H1 (cell line): ENCODE results near the gene PTPRD. TPM values are rescaled to one million over a fixed set of nuclear protein-coding genes. Genes with fewer than 3 reads are reported as not detected.

ENCODE experiments used
- CTCF ChIA-PET: fragments of 300-600 bp; sonication (Branson Sonifier 250); formaldehyde crosslinking; loops from one replicate; lab custom pipeline; 2021; ENCODE audit not compliant: partially characterized antibody; lab: Charles Lee
- POLR2A ChIA-PET: fragments of 300-600 bp; sonication (Branson Sonifier 250); formaldehyde crosslinking; loops from one replicate; lab custom pipeline; 2021; ENCODE audit warnings: inconsistent platforms; ENCODE audit not compliant: partially characterized antibody; lab: Charles Lee
- DNase-seq, 2 experiments: peaks; one replicate each; pipeline versions ENCODE4 v3.0.0 to v3.0.0-alpha.2; 2010 to 2022; ENCODE audit warnings: low spot score in 2 of 2, low read depth in 1 of 2, mixed read lengths in 1 of 2
- FAIRE-seq: peaks from 2 replicates; lab custom pipeline; 2011; peaks lifted over from hg19 to GRCh38; lab: Jason Lieb, UNC
- H2AFZ ChIP-seq: 2 replicates; pipeline ENCODE4 v1.8.1; 2012; ENCODE audit warnings: low read length, inconsistent platforms
- H2AK5ac ChIP-seq: 2 replicates; pipeline ENCODE4 v1.6.1; 2013; ENCODE audit warnings: low read depth, low read length
- H2BK120ac ChIP-seq: replicated peaks from 2 replicates; pipeline ENCODE3; 2013; ENCODE audit warnings: low read depth, low read length, inconsistent platforms
- H2BK12ac ChIP-seq: 2 replicates; pipeline ENCODE4 v1.6.1; 2013; ENCODE audit warnings: low read depth, low read length
- H2BK15ac ChIP-seq: 2 replicates; pipeline ENCODE4 v1.6.1; 2013; ENCODE audit warnings: low read length
- H2BK20ac ChIP-seq: 2 replicates; pipeline ENCODE4 v1.6.1; 2013; ENCODE audit warnings: low read length
- H2BK5ac ChIP-seq: 2 replicates; pipeline ENCODE4 v1.6.1; 2013; ENCODE audit warnings: low read depth, low read length
- H3K14ac ChIP-seq: 2 replicates; pipeline ENCODE4 v1.6.1; 2013; ENCODE audit warnings: inconsistent platforms; ENCODE audit not compliant: insufficient read length
- H3K18ac ChIP-seq: 2 replicates; pipeline ENCODE4 v1.6.1; 2013; ENCODE audit warnings: low read length; ENCODE audit errors: extremely low read depth
- H3K23ac ChIP-seq: 2 replicates; pipeline ENCODE4 v1.6.1; 2013; ENCODE audit warnings: inconsistent platforms; ENCODE audit not compliant: insufficient read length
- H3K23me2 ChIP-seq: 2 replicates; pipeline ENCODE4 v1.6.1; 2013; ENCODE audit warnings: low read depth, low read length
- H3K27ac ChIP-seq: 2 replicates; pipeline ENCODE4 v1.6.1; 2011; ENCODE audit warnings: low read depth, low read length, inconsistent platforms
- H3K27me3 ChIP-seq, 4 experiments: replicated peaks in 1 of 4; 1 replicate in 1 of 4; 2 replicates in 3 of 4; pipeline versions ENCODE4 v1.6.1 to v1.8.1; 2011 to 2013; ENCODE audit warnings: low read length in 3 of 4, mild to moderate bottlenecking in 3 of 4, inconsistent platforms in 2 of 4, mixed read lengths in 2 of 4, moderate library complexity in 1 of 4; ENCODE audit not compliant: control insufficient read depth in 3 of 4, insufficient read depth in 3 of 4; ENCODE audit errors: extremely low read depth in 1 of 4
- H3K36me3 ChIP-seq, 4 experiments: 2 replicates each; pipeline versions ENCODE4 v1.6.1 to v1.8.1; 2011 to 2013; ENCODE audit warnings: mild to moderate bottlenecking in 4 of 4, low read length in 3 of 4, moderate library complexity in 2 of 4, control low read depth in 1 of 4, inconsistent platforms in 1 of 4; ENCODE audit not compliant: insufficient read depth in 4 of 4, control insufficient read depth in 2 of 4
- H3K4ac ChIP-seq: replicated peaks from 2 replicates; pipeline ENCODE3; 2013; ENCODE audit warnings: low read length, low read depth, mixed read lengths, inconsistent platforms; ENCODE audit not compliant: insufficient read length
- H3K4me1 ChIP-seq, 4 experiments: replicated peaks in 1 of 4; 1 replicate in 1 of 4; 2 replicates in 3 of 4; pipeline versions ENCODE4 v1.6.1 to v1.8.1; 2011 to 2013; ENCODE audit warnings: low read length in 3 of 4, inconsistent platforms in 2 of 4, mixed read lengths in 1 of 4; ENCODE audit not compliant: insufficient read depth in 4 of 4, control insufficient read depth in 3 of 4
- H3K4me2 ChIP-seq, 2 experiments: 2 replicates each; pipeline versions ENCODE4 v1.6.1 to v1.8.1; 2011 to 2013; ENCODE audit warnings: low read depth in 2 of 2, low read length in 2 of 2, control low read depth in 1 of 2, inconsistent platforms in 1 of 2, mild to moderate bottlenecking in 1 of 2; ENCODE audit not compliant: insufficient read depth in 1 of 2
- H3K4me3 ChIP-seq, 4 experiments: fragments of 200-600, 300-600 bp in 1 of 4; sonication (generic), shearing (Covaris generic), sonication (Bioruptor Twin) in 1 of 4; 2 replicates each; pipeline versions ENCODE4 v1.5.1 to v1.8.1; 2011 to 2016; ENCODE audit warnings: low read length in 4 of 4, low read depth in 3 of 4, control low read depth in 2 of 4, inconsistent platforms in 2 of 4, mild to moderate bottlenecking in 2 of 4, mixed read lengths in 1 of 4, moderate library complexity in 1 of 4; ENCODE audit not compliant: insufficient read depth in 2 of 4; ENCODE audit errors: extremely low read depth in 1 of 4
- H3K56ac ChIP-seq: replicated peaks from 2 replicates; pipeline ENCODE3; 2013; ENCODE audit warnings: low read depth, mild to moderate bottlenecking, mixed read lengths, low read length, inconsistent platforms; ENCODE audit not compliant: insufficient read length
- H3K79me1 ChIP-seq: 2 replicates; pipeline ENCODE4 v1.6.1; 2013; ENCODE audit warnings: low read depth, low read length, control low read depth
- H3K79me2 ChIP-seq, 2 experiments: 2 replicates each; pipeline versions ENCODE4 v1.6.1 to v1.8.1; 2012 to 2013; ENCODE audit warnings: low read length in 2 of 2, mild to moderate bottlenecking in 2 of 2, inconsistent platforms in 1 of 2; ENCODE audit not compliant: insufficient read depth in 2 of 2, control insufficient read depth in 1 of 2
- H3K9ac ChIP-seq, 4 experiments: replicated peaks in 1 of 4; 1 replicate in 1 of 4; 2 replicates in 3 of 4; pipeline versions ENCODE4 v1.6.1 to v1.8.1; 2011 to 2013; ENCODE audit warnings: low read depth in 3 of 4, low read length in 3 of 4, control low read depth in 2 of 4, mild to moderate bottlenecking in 2 of 4, moderate library complexity in 2 of 4, inconsistent platforms in 1 of 4; ENCODE audit errors: extremely low read depth in 1 of 4
- H3K9me3 ChIP-seq, 2 experiments: 2 replicates each; pipeline versions ENCODE4 v1.6.1 to v1.8.1; 2012 to 2013; ENCODE audit warnings: mild to moderate bottlenecking in 2 of 2, moderate library complexity in 2 of 2, control low read depth in 1 of 2, inconsistent platforms in 1 of 2, low read depth in 1 of 2, low read length in 1 of 2, mixed read lengths in 1 of 2; ENCODE audit not compliant: insufficient read depth in 2 of 2
- H4K20me1 ChIP-seq, 2 experiments: replicated peaks in 1 of 2; 2 replicates each; pipeline versions ENCODE3 to v1.8.1; 2011 to 2013; ENCODE audit warnings: inconsistent platforms in 2 of 2, low read length in 2 of 2, mild to moderate bottlenecking in 1 of 2; ENCODE audit not compliant: insufficient read depth in 2 of 2, control insufficient read depth in 1 of 2
- H4K5ac ChIP-seq: 2 replicates; pipeline ENCODE4 v1.6.1; 2013; ENCODE audit warnings: low read length, low read depth, mixed read lengths, inconsistent platforms; ENCODE audit not compliant: insufficient read length
- H4K8ac ChIP-seq: 2 replicates; pipeline ENCODE4 v1.8.0; 2013; ENCODE audit warnings: mild to moderate bottlenecking, moderate library complexity, low read length, inconsistent platforms; ENCODE audit not compliant: insufficient read depth; ENCODE audit errors: extremely low read depth
- H4K91ac ChIP-seq: replicated peaks from 2 replicates; pipeline ENCODE3; 2013; ENCODE audit warnings: low read length, mixed read lengths, inconsistent platforms; ENCODE audit not compliant: insufficient read length
- MAX ChIP-seq: IDR thresholded peaks from 2 replicates; pipeline ENCODE4 v1.6.1; 2012; ENCODE audit warnings: inconsistent platforms
- WGBS, 2 experiments: shearing (Covaris generic) in 1 of 2; methylation state at CpG; one replicate each; pipeline versions ENCODE4 v1.1.6 to v1.1.7; 2013 to 2015; ENCODE audit warnings: low lambda C conversion rate in 2 of 2, mixed read lengths in 2 of 2, inconsistent platforms in 1 of 2, low coverage in 1 of 2, missing lambda C conversion rate in 1 of 2; ENCODE audit not compliant: insufficient replicate concordance in 2 of 2, insufficient coverage in 1 of 2, insufficient read length in 1 of 2; ENCODE audit errors: extremely low coverage in 1 of 2, missing lambda C conversion rate in 1 of 2; 5-methylcytosine and 5-hydroxymethylcytosine counted together
- polyA plus RNA-seq, 7 experiments: library from polyadenylated mRNA; depleted of rRNA in 3 of 7; stranded (reverse) in 5 of 7; unstranded in 2 of 7; fragments of >200 nt in 5 of 7; fragments of 200-250 nt in 2 of 7; gene quantifications; 1 replicate in 5 of 7; 2 replicates in 1 of 7; 4 replicates in 1 of 7; pipeline versions ENCODE4 v1.2.1 to v1.2.3, GENCODE V29; 2011 to 2013; ENCODE audit warnings: missing spikeins in 2 of 7, mixed read lengths in 2 of 7
- total RNA-seq: library from RNA; stranded (reverse); fragmentation: NEBNext Ultra II Directional; extraction: Animal tissue kit (Norgen Biotek cat#: 25700); gene quantifications from 2 replicates; pipeline ENCODE4 v1.2.1, GENCODE V29; 2021

The PTPRD gene
- total and polyA plus RNA-seq, 2 of the 8 experiments (the other 6 are each of a cell fraction or from before 2014, with no cell fraction given), result 17.2 to 77.0 TPM

- Histone ChIP-seq H3K27me3 (no peaks in the 10 kb centered on the region), H4K5ac (no peak overlapping the region), H2BK12ac (no peak overlapping the region), H3K4ac (no peak overlapping the region), H3K79me1 (no peaks in the 10 kb centered on the region), H3K9me3 (no peaks in the 10 kb centered on the region), H3K14ac (no peak overlapping the region), H2BK15ac (no peak overlapping the region), H3K18ac (no peak overlapping the region), H3K9ac (no peak overlapping the region), H4K91ac (no peak overlapping the region), H3K4me2 (no peak overlapping the region), H4K8ac (no peak overlapping the region), H4K20me1 (no peaks in the 10 kb centered on the region), H3K56ac (no peak overlapping the region), H3K36me3 (no peaks in the 10 kb centered on the region), H3K4me1 (no peaks in the 10 kb centered on the region), H2BK120ac (no peak overlapping the region), H3K79me2 (no peaks in the 10 kb centered on the region), H2AFZ (no peak overlapping the region), H3K4me3 (no peak overlapping the region), H3K23ac (no peak overlapping the region), H2BK20ac (no peak overlapping the region), H2BK5ac (no peak overlapping the region), H3K27ac (no peak overlapping the region), H2AK5ac (no peak overlapping the region), H3K23me2 (no peaks in the 10 kb centered on the region)
- TF ChIP-seq MAX, result no peak
- WGBS, 2 experiments, result 93% methylated on average over 3 of the region's 3 CpGs; no CpG with 5 or more reads in 1 of the 2 experiments
- POLR2A ChIA-PET, result no interaction called here
- FAIRE-seq, result no peak
- CTCF ChIA-PET, result interaction anchor here (1.2 kb wide), 1 partner anchor 15 kb away, joined by 4 read pairs; no protein-coding TSS in a partner anchor
- no peak for DNase-seq
Measured at GRCh38 chr9:9257999-9258498, 1354.8 kb downstream of the PTPRD start.
